HEK293 (cell line): ENCODE measurements around the gene NIP7.

ENCODE experiments used
- ATF2 ChIP-seq: fragments of 450-650 bp; formaldehyde crosslinking; IDR thresholded peaks from 2 replicates; pipeline ENCODE4 v1.5.1; 2016; ENCODE audit warnings: missing biosample characterization, missing genetic modification characterization, low read depth
- CTCF ChIP-seq: fragments of 450-650 bp; formaldehyde crosslinking; IDR thresholded peaks from 2 replicates; pipeline ENCODE4 v1.5.1; 2016; ENCODE audit warnings: missing biosample characterization, missing genetic modification characterization
- PATZ1 ChIP-seq: fragments of 450-650 bp; formaldehyde crosslinking; IDR thresholded peaks from 2 replicates; pipeline ENCODE4 v1.5.1; 2016; ENCODE audit warnings: missing biosample characterization, missing genetic modification characterization
- SETDB1 ChIP-seq: IDR thresholded peaks from one replicate; pipeline ENCODE4 v1.6.1; 2017; ENCODE audit warnings: mild to moderate bottlenecking, low read length, moderate library complexity, mixed read lengths; ENCODE audit not compliant: insufficient read length
- TCF7L2 ChIP-seq: IDR thresholded peaks from 2 replicates; pipeline ENCODE4 v1.6.1; 2011; ENCODE audit warnings: low read depth, mild to moderate bottlenecking, inconsistent platforms, low read length, moderate library complexity, borderline replicate concordance
- WT1 ChIP-seq: fragments of 450-650 bp; formaldehyde crosslinking; IDR thresholded peaks from 2 replicates; pipeline ENCODE4 v1.5.1; 2016; ENCODE audit warnings: missing biosample characterization, missing genetic modification characterization
- ZBTB20 ChIP-seq: fragments of 450-650 bp; formaldehyde crosslinking; IDR thresholded peaks from 2 replicates; pipeline ENCODE4 v1.5.1; 2016; ENCODE audit warnings: missing biosample characterization, missing genetic modification characterization
- ZNF274 ChIP-seq, 2 experiments: fragments of 200-500 bp in 1 of 2; fragments of 450-650 bp in 1 of 2; sonication (Bioruptor generic) in 1 of 2; formaldehyde crosslinking in 1 of 2; IDR thresholded peaks; 2 replicates each; pipeline versions ENCODE4 v1.5.1 to v1.6.1; 2014 to 2016; ENCODE audit warnings: borderline replicate concordance in 1 of 2, inconsistent platforms in 1 of 2, low read length in 1 of 2, missing biosample characterization in 1 of 2, missing genetic modification characterization in 1 of 2
- ZNF362 ChIP-seq: fragments of 450-650 bp; formaldehyde crosslinking; IDR thresholded peaks from 2 replicates; pipeline ENCODE4 v1.5.1; 2016; ENCODE audit warnings: missing biosample characterization, missing genetic modification characterization
- ZNF449 ChIP-seq: fragments of 450-650 bp; formaldehyde crosslinking; IDR thresholded peaks from 2 replicates; pipeline ENCODE4 v1.5.1; 2017; ENCODE audit warnings: missing biosample characterization, mild to moderate bottlenecking, missing genetic modification characterization, moderate library complexity
- ZSCAN30 ChIP-seq: fragments of 450-650 bp; IDR thresholded peaks from 2 replicates; pipeline ENCODE4 v1.5.1; 2018; ENCODE audit warnings: missing biosample characterization, mild to moderate bottlenecking, missing genetic modification characterization, moderate library complexity

GRCh38 chr16:69329369-69330285 is 9.9 kb upstream of the NIP7 start:
- TF ChIP-seq WT1 (tag by site-specific recombination) (no peak), CTCF (no peak), ZNF274 (IDR thresholded peaks at IDR 0.05; ENCODE audit: low read length) (no peak), ZNF274 (tag by site-specific recombination; IDR thresholded peaks at IDR 0.05; ENCODE audit: borderline replicate concordance) (no peak), ZBTB20 (tag by site-specific recombination) (no peak), ZNF449 (tag by site-specific recombination) (no peak), ZNF362 (no peak), PATZ1 (tag by site-specific recombination) (peak; percentile 15; the same call in 1 of the 2 replicates), ATF2 (tag by site-specific recombination) (no peak), TCF7L2 (no peak), SETDB1 (no peak), ZSCAN30 (tag by site-specific recombination) (no peak)
